SK-N-SH treated with all-trans-retinoic acid at 6 μM for 48 hours (cell line): ENCODE measurements around the gene UNC93B1.

Source experiments
- GLIS3 ChIP-seq: fragments of 250-450 bp; sonication (Bioruptor Pico); IDR thresholded peaks from 2 replicates; pipeline ENCODE4 v1.5.0; 2020; ENCODE audit warnings: mild to moderate bottlenecking, moderate library complexity
- TF ChIP-seq, protein P1 (sequence below): fragments of 250-450 bp; sonication (Bioruptor Pico); IDR thresholded peaks from 2 replicates; pipeline ENCODE4 v1.5.1; 2020; ENCODE audit warnings: low read depth, mild to moderate bottlenecking, moderate library complexity

DNA sequence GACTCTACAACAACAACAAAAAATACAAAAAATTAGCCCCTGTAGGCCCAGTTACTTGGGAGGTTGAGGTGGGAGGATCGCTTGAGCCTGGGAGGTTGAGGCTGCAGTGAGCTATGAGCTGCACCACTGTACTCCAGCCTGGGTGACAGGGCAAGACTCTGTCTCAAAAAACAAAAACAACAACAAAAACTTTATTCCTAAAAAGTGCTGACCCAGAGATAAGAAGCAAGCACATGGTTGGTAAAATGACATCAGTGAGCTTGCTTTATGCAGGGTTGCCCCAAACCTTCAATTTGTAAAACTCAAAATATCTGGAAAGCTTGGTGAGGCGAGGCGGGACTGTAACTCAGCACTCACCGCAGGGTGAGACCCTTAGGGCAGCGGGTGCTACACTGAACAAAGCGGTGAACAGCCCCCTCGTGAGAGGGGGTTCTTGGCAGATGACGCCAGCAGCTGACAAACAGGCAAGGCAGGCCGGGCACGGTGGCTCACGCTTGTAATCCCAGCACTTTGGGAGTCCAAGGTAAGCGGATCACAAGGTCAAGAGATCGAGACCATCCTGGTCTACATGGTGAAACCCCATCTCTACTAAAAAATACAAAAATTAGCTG is 31.5 kb upstream of the UNC93B1 start:
- TF ChIP-seq, protein P1, sequence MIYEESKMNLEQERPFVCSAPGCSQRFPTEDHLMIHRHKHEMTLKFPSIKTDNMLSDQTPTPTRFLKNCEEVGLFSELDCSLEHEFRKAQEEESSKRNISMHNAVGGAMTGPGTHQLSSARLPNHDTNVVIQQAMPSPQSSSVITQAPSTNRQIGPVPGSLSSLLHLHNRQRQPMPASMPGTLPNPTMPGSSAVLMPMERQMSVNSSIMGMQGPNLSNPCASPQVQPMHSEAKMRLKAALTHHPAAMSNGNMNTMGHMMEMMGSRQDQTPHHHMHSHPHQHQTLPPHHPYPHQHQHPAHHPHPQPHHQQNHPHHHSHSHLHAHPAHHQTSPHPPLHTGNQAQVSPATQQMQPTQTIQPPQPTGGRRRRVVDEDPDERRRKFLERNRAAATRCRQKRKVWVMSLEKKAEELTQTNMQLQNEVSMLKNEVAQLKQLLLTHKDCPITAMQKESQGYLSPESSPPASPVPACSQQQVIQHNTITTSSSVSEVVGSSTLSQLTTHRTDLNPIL (CRISPR knock-in tag), result no peak
- no peak for TF ChIP-seq GLIS3 (CRISPR knock-in tag)
